ENCODE measurements around the gene PDXP. TPM values are rescaled to one million over a fixed set of nuclear protein-coding genes. Genes with fewer than 3 reads are reported as not detected.

Gene PDXP
- polyA plus RNA-seq, 1 experiment = 24.0 TPM

DNA sequence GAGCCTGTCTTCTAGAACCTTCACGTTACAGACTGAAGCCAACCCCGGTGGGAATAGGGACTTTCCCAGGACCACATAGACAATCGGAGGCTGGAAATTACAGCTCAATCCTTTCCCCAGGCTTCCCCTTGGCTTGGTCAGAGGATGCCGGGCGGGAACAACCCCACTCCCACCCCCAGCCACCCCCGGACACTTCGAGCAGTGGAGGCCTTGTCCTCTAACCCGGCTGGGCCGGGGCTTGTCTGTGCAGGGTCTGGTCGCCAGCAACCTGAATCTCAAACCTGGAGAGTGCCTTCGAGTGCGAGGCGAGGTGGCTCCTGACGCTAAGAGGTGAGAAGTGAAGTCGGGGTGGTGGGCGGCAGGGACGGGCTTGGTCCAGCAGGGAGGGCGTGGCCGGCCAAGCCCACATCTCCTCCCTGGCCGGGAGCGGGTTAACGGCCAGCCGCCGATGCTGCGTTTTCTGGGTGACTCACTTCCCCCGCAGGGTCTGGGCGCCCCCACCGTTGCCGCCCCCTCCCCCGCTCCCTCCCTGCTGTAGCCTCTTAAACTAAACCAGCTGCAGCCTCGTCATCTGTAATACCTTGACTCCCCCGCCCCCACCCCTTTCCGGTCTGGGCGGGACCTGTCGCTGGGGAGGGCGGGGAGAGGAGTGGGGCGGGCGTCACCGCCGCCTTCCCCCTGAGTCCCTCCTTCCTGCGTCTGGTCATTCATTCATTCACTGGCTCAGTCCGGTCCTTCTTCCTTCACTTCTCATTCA, 18.4 kb downstream of the PDXP start:
- H3K36me3 ChIP-seq (ENCODE audit: control insufficient read depth, insufficient read depth, low read length) = peaks cover 17% of the 10 kb centered on the region

DNA sequence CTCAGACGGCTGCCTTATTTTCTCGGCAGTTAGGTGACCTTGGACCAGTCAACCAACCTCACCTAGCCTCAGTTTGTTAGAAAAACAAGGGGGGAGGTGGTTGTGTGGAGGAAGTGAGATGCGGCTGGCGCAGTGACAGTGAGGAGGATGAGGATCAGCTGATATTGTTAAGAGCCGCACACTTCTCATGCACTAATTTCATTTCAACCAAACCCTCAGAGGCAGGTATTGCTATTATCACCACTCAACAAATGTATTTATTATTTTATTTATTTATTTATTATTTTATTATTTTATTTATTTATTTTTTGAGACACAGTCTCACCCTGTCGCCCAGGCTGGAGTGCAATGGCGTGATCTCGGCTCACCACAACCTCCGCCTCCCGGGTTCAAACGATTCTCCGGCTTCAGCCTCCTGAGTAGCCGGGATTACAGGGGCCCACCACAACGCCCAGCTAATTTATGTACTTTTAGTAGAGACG, 19.0 kb downstream of the PDXP start:
- no peak for DNase-seq (ENCODE audit: low read depth)
- TF ChIP-seq, protein P1, sequence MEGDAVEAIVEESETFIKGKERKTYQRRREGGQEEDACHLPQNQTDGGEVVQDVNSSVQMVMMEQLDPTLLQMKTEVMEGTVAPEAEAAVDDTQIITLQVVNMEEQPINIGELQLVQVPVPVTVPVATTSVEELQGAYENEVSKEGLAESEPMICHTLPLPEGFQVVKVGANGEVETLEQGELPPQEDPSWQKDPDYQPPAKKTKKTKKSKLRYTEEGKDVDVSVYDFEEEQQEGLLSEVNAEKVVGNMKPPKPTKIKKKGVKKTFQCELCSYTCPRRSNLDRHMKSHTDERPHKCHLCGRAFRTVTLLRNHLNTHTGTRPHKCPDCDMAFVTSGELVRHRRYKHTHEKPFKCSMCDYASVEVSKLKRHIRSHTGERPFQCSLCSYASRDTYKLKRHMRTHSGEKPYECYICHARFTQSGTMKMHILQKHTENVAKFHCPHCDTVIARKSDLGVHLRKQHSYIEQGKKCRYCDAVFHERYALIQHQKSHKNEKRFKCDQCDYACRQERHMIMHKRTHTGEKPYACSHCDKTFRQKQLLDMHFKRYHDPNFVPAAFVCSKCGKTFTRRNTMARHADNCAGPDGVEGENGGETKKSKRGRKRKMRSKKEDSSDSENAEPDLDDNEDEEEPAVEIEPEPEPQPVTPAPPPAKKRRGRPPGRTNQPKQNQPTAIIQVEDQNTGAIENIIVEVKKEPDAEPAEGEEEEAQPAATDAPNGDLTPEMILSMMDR (IDR thresholded peaks at IDR 0.05; ENCODE audit: insufficient read depth, low read depth, low read length) = no peak
- Histone ChIP-seq H3K4me3 (ENCODE audit: low read depth, low read length) (peak overlapping the region; percentile 93), H3K36me3 (ENCODE audit: control insufficient read depth, insufficient read depth, low read length) (peaks cover 17% of the 10 kb centered on the region), H3K27me3 (ENCODE audit: control insufficient read depth, insufficient read depth, low read length) (no peaks in the 10 kb centered on the region)
- ChIA-PET POLR2A (interaction anchor here (0.6 to 0.7 kb wide), 2 partner anchors 19 to 131 kb away, joined by 14 to 19 read pairs; partner anchors contain the start of gene PDXP), CTCF (interaction anchor here (1.0 to 15.5 kb wide), 3 partner anchors 16 to 40 kb away, joined by 3 to 265 read pairs (median 6); partner anchors contain the start of gene SH3BP1)

More for the DNA sequence above, 18.4 kb downstream of the PDXP start:
- Histone ChIP-seq H3K27me3 (ENCODE audit: control insufficient read depth, insufficient read depth, low read length) (no peaks in the 10 kb centered on the region), H3K4me3 (ENCODE audit: low read depth, low read length) (peak overlapping the region; percentile 93)
- ChIA-PET CTCF (interaction anchor here (0.6 to 15.5 kb wide), 4 partner anchors 16 to 51 kb away, joined by 3 to 265 read pairs (median 4); partner anchors contain the start of gene SH3BP1), POLR2A (interaction anchor here (0.6 to 2.0 kb wide), 4 partner anchors 19 to 132 kb away, joined by 3 to 19 read pairs (median 15); partner anchors contain the start of genes GGA1 and PDXP)
- DNase-seq (ENCODE audit: low read depth) = peak; percentile 87
- TF ChIP-seq, protein P1 (IDR thresholded peaks at IDR 0.05; ENCODE audit: insufficient read depth, low read depth, low read length) = no peak

DNA sequence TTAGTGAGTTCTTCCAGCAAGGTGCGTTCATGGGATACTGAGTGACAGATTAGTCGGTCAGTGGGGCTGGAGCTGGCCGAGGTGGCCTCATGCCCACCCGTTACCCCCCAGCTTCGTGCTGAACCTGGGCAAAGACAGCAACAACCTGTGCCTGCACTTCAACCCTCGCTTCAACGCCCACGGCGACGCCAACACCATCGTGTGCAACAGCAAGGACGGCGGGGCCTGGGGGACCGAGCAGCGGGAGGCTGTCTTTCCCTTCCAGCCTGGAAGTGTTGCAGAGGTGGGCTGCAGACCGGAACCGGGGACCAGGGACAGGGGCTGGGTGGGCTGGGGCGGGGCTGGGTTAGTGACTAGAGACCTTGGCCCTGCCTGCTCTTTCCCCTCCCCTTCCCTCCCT, 19.8 kb downstream of the PDXP start:
- H3K36me3 ChIP-seq (ENCODE audit: control insufficient read depth, insufficient read depth, low read length) = peaks cover 17% of the 10 kb centered on the region
- POLR2A ChIA-PET = no interaction called here
- H3K4me3 ChIP-seq (ENCODE audit: low read depth, low read length) = peak overlapping the region; percentile 93
- H3K27me3 ChIP-seq (ENCODE audit: control insufficient read depth, insufficient read depth, low read length) = no peaks in the 10 kb centered on the region
- DNase-seq (ENCODE audit: low read depth) = no peak
- CTCF ChIA-PET = interaction anchor here (1.7 to 15.5 kb wide), 2 partner anchors 17 to 34 kb away, joined by 6 to 265 read pairs; partner anchors contain the start of gene SH3BP1
- TF ChIP-seq, protein P1 (IDR thresholded peaks at IDR 0.05; ENCODE audit: insufficient read depth, low read depth, low read length) = no peak

DNA sequence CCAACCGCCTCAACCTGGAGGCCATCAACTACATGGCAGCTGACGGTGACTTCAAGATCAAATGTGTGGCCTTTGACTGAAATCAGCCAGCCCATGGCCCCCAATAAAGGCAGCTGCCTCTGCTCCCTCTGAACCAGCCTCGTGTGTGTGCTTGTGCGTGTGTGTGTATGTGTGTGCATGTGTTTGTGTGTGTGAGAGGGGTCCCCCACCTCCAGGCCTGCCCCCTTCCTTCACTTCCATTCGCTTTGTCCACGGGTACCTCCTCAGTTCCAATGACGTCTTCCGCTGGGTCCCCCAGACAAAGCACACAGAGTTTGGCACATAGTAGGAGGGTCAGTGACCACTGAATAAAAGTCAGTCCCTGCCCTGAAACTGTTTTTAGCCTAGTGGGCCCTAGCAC, 21.1 kb downstream of the PDXP start:
- no peaks in the 10 kb centered on the region for H3K27me3 ChIP-seq (ENCODE audit: control insufficient read depth, insufficient read depth, low read length)
- H3K36me3 ChIP-seq (ENCODE audit: control insufficient read depth, insufficient read depth, low read length) = peaks cover 17% of the 10 kb centered on the region
- TF ChIP-seq, protein P1 (IDR thresholded peaks at IDR 0.05; ENCODE audit: insufficient read depth, low read depth, low read length) = no peak
- ChIA-PET CTCF (interaction anchor here (0.7 to 15.5 kb wide), 9 partner anchors 18 to 260 kb away, joined by 3 to 265 read pairs (median 10); partner anchors contain the start of genes PDXP and SH3BP1), POLR2A (interaction anchor here (0.6 to 1.5 kb wide), 3 partner anchors 12 to 128 kb away, joined by 4 to 5 read pairs (median 4); partner anchors contain the start of gene GCAT)
- H3K4me3 ChIP-seq (ENCODE audit: low read depth, low read length) = no peak overlapping the region
- no peak for DNase-seq (ENCODE audit: low read depth)

All from BJ (cell line).